Endometrium (tissue), 2 donors: ENCODE data around the gene COBL.

Experiments used
- FAIRE-seq: peaks from 2 replicates; lab custom pipeline; 2012; peaks lifted over from hg19 to GRCh38; lab: Jason Lieb, UNC
- donor health status: control.
- donor health status: control.

The COBL gene

DNA sequence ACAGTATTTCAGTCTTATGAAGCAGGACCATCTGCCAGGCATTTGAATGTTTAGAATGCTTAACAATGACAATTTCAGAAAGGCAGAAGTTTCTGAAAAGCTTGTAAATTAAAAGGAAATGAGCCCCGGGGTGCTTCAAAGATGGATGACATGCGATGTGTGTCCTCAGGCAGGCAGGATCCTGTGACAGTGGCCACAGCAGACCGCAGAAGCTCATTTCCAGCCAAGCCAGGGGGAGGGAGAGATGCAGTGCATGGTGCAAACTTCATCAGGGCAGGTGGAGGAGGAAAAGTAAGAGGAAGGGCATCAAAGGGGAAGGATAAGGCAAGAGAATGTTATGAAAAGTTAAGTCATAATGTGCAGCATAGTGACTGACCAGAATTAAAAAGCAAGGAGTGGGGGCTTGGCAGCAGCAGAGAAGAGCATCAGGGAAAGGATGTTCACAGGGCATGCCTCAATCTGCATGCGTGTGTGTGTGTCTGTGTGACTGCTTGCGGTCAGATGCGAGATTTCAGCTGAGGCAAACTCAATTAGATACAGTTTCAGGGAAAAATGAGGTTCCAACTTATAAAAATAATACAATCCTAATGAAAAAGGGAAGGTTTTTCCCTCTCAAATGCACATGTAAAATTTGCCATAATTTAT, 173.7 kb downstream of the COBL start:
- no peak for FAIRE-seq

DNA sequence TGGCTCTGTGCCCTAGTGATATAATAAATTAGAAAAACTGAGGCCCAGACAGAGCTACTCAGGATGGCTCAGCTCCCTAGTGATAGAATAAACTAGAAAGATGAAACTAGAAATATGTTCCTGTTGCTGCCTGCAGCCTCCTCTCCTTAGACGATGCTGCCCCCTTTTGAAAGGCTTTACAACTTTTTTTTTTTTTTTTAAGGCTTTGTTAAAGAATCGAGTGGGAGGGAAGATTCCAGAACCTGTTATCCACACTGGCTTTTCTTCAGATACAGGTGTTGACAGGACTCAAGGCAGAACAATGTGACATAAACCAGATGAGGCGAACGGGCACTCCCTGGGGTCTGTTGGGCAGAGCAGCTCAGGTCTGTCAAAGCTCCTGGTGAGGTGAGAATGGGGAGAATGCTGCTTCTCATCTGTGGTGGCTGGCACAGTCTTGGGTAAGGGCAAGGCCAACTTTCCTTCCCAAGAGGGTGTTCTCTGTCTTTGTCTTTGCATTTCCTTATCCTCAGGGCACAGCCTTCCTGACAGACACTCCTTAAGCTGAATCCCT, 175.1 kb downstream of the COBL start:
- no peak for FAIRE-seq

DNA sequence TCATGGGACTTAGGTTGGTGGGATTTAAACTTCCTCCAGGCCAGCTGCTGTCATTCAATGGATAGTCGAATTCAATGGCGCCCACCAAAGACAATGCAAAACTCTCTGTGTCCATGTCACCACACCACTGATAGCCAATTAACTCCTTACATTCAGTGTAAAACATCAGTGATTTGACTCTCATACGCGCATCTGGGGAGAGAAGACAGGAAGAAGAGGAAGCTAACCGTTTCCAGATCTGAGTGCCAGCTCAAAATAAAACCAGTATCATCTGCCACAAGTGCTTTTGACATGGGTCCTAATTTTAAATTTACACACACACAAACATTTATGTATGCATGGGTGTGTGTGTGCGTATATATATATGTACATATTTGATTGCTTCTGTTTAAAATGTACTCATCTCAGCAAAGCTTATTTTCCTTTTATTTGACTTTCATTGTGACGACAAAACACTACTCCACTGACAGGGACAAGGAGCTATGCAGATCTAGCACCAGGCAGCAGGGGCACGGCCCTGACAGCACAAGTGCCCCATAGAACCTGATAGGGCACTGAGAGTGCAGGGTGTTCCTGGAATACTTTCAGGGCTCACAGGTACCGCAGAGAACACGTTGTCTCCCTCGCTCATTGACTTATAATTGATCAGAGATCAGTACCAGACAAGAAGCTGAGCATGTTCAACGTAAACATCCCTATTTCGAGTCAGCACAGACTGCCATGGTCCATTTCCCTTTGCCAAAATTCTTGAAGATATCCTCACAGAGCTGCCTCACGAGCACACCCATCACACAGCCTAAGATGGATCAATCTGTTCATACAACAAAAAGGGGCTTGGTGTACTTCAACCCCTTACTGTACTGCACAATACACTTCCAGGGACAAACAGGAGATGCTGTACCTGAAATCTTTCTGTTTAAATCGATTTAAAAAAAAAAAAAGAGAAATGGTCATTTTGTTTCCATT, 176.1 kb downstream of the COBL start:
- FAIRE-seq = no peak

DNA sequence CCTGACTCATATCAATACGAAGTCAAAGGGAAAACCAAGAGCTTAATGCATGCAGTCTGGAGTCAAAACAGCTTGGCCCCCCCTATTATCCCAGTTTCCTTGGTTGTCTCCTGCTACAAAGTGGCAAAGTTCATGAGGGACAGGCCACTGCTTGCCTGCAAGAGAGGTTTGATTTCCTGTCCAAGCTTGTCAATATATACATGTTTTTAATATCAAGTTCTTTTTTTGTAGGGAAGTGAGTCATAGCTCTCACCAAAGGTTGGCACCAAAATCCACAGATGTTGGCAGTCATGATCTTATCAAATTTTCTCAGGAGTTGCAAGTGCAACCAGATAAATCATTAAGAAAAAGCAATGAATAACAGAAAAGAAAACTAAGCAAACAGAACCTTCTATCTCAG, 176.8 kb downstream of the COBL start:
- no peak for FAIRE-seq

DNA sequence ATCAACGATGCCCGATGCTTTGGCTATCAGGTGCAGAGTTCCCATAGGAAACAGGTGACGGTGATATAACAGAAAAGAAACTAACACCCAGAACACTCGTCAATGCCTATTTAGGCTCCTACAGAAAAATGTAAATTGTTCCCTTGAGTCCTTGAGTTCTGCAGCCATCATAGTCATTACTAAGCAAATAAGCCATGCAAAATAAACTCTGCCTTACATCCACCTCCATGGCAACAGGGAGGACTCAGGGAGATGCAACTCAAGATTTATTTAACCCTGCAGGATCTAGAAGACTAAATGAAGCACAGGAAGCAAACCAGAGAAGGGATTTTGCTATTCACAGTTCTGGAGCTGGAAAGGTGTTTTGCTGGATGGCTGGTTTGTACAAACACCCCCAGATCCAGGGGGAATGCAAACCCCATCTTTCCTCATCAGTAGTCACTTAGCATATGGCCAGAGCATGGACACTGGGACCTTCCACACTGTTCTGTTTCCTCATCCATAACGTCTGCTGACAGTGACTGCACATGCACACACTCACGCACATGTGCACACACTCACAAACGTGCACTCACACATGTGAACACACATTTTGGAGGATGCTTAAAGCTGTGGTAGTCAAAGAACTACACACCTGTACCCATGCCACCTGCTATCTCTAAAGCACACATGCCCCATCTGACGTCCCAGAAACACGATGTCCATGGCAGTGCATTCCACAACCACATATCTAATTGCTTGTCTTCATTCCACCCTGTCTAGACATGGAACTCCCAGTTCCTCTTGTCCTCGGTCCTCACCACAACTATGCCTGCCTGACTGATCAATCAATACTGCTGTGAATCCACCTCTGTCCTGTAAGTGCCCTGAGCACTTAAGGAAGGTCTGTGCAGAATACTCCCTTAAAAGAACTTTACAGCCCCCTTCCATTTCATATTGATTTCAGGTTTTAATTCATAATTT, 178.2 kb downstream of the COBL start:
- FAIRE-seq = no peak

DNA sequence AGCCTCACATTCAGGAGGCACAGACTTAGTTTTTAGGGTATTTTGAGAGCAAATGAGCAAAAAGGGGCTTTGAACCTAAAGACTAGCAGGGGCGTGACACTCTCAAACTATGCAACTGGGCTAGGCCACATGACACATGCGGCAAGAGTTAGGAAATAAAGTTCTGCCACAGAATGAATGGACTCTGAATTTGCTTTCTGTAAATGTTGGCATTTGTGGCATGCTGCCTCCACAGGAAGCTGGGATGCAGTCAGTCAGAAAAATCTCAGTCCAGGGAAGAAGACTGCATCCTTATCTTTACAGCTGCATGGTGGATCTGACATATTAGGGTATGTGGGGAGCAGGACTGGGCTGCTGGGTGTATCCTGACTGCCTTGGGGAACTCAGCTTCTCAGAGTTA, 181.0 kb downstream of the COBL start:
- no peak for FAIRE-seq

DNA sequence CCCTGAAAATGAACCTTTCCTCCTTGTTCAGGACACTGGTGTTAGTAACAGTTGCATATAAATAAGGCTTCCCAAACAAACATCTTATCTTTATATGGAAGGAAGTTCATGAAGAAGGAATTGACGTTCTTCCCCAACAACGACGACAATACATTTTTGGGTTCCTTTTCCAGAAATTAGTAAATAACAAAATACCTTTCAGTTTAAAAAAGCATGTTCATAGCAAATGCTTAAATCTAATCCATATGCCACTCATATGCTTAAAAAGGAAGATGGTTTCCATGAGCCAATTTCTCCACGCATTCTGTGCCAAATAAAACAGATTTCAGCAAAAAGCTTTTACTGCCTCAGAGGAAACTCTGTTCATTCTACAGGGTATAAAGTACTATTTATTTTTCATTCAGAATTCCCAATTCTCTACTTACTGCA, 182.6 kb downstream of the COBL start:
- no peak for FAIRE-seq

DNA sequence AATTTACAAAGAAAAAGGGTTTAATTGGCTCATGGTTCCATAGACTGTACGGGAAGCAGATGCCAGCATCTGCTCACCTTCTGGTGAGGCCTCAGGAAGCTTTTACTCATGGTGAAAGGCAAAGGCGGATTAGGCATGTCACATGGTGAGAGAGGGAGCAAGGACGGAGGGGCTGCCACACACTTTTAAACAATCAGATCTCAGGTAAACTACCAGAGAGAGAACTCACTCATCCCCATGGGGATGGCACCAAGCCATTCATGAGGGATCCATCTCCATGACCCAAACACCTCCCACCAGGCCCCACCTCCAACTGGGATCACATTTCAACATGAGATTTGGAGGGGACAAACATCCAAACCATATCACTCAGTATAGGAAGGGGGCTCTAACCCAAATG, 183.9 kb downstream of the COBL start:
- no peak for FAIRE-seq

DNA sequence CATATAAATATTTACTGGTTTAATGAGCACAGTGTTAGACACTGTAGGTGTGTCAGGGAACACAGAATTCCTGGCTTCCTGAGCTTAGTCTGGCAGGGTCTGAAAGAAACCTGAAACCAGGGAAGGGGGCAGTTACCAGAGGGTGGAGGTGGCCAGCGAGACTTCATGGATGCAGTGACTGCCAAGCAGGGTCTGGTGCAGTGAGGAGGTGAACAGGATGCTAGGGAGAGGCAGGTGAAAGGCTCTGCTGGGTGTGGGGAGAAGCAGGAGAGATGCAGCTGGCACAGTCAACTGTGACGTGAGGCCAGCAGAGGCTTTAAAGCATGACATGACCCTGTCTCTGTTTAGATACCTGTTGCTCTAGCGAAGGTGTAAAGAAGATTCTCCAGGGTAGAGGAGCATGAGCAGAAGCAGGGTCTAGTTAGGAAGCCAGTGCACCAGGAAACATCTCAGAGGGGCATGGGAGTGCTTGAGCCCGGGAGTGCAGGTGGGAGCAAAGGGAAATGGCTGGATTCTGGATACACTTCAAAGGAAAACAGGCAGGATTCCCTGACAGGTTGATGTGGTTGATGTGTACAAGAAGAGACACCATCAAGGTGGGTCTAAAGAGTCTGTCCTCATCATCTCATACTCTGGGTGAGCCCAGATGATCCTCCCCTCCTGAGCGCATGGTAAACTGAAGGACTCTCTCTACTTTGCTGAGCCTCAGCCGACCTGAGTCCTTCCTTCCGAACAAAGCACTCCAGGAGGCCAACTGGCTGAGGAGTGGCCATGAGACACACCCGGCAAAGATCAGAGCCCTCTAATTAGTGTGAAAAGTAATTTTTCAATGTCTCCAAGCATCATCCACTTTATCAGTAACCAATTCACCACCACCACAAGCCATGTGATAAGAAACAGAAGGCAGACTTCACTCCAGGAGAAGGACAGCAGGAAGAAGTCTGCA, 186.8 kb downstream of the COBL start:
- no peak for FAIRE-seq

DNA sequence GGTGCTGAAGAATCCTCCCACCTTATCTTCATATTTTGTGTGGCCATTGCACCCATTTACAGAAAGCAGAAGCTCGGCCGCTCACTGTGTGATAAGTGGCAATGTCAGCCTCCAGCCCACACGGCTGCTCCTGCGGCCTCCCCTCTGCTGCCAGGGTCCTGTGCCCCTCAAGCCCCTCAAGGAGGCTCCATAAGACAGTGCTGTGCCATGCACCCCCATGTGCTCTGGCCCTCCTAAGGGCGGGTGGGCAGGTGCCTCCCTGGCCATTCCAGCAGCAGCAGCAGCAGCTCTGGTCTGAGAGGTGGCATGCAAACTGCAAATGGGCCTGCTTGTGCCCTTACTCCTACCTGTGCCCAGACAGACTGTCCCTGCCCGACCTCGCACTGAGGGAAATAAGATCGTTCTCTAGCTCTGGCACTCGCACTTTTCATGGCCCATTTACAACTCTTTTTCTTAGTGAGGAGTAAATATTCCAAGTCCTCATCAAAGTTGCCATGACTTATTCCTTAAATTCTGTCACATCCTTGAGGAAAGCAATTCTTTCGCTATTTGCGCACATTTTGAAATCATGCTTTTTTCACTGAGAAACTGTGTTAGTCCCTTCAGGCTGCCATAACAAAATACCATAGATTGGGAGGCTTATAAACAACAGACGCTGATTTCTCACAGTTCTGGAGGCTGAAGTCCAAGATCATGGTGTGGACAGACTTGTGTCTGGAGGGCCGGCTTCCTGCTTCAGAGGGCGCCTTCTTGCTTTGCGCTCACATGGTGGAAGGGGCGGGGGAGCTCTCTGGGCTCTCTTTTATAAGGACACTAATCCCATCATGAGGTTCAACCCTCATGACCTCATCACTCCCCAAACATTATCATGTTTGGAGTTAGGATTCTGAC, 187.8 kb downstream of the COBL start:
- no peak for FAIRE-seq

DNA sequence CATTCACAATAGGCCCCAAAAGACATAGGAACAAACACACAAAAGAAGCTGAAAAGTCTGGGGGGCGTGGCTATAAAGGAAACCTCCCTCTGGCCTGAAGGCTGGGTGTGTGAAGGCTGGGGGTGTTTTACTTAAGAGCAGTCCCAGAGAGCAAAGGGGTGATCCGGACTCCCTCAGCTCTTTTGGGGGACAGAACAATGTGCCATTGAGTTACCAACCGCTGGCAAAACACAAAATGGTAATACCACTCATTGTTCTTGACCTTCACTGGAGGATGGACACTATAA, 189.0 kb downstream of the COBL start:
- no peak for FAIRE-seq

DNA sequence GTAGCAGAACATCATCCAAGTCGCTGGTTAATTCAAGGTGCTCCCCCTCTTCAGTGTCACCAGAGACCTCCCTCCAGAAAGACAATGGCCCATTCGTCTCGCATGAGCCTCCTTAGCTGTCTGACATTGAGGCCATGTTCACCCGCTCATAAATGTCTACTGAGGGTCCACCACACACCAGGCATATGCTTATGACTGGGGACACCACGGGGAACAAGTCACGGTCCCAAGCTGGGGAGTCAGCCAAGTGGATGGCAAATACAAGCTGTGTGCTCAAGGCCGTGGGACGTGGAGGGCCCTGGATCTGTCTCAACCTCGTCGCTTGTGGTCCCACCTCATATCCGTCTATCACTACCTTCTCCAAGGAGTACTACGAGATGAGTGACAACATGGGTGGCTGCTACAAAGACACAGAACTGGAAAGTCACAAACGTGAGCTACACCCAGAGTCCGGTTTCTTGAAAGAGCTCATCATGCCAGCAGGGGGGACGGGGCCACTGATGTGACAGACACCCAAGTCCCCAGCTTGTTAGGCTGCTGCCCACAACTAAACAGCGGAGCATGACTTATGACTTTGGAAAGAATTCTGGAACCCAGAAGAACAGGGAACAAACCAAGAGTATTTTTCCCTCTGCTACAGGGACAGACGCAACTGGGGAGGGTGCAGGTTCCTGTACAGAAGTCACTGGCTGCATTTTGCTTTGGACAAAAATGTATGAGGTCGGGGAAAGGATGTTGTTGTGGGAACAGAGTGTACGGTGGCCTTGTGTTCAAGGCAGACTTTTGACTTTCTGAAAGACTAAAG, 189.6 kb downstream of the COBL start:
- no peak for FAIRE-seq

DNA sequence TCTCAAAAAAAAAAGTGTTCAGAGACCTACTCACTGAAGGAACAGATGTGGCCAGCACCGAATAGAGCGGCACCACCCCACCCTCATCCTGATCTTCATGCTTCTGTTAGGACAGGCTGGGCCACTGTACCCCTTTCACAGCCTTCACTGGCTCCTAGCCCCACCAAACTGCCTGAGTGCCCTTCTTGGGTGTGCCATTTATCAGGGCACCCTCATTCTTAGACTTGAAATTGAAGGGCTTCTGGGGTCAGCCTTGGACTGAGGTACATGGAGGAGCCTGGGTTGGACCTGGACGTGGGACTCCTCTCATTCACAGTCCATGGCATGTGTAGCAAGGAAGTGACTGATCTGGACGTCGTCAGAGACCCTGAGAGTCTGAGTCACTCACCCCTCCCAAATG, 190.3 kb downstream of the COBL start:
- FAIRE-seq = no peak

DNA sequence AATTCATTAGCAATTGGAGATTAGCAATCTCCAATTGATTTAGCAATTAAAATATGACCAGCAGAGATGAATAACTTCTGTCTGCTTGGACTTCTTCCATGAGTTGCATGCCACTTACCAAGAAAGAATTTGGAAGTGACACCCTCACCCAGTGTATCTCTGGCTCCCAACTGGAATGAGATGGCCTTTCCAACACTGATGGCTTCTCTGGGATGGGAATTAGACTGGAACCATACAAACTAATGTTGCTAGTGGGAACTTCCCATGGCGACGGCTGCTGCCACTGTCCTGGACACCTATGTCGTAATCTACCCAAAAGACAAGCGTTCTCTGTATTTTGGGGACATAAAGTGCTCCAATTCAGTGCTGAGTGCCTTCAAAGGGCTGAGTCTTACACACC, 192.3 kb downstream of the COBL start:
- no peak for FAIRE-seq

DNA sequence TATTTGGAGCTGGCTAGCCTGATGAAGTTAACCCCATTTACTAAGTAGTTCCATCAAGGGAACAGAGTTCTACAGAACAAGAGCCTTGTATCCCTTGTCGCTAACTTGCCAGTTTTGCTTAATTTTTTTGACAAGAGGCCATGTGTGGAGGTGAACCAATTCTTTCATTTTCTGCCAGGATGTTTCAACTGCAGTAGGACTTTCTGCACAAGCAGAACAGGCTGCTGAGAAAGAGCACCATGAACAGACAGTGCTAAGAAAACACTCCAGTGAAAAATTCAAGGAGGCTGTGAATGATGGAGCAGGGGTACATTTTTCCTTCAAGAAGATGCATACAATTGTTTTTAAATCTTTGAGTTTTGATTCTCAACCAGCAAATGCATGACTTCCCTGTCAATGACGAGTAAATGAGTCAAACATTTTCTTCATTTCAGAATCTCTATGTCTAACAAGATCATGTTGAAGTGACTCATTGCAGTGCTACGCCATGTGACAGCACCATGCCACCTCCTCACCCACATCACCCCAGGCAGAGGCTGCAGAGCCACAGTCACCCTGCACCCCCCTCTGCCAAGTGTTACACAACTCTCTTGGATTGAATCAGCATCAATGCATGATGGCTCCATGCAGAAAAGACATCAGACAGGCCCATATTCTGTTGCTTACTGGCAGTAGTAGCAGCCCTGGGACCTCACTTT, 193.1 kb downstream of the COBL start:
- FAIRE-seq = no peak

DNA sequence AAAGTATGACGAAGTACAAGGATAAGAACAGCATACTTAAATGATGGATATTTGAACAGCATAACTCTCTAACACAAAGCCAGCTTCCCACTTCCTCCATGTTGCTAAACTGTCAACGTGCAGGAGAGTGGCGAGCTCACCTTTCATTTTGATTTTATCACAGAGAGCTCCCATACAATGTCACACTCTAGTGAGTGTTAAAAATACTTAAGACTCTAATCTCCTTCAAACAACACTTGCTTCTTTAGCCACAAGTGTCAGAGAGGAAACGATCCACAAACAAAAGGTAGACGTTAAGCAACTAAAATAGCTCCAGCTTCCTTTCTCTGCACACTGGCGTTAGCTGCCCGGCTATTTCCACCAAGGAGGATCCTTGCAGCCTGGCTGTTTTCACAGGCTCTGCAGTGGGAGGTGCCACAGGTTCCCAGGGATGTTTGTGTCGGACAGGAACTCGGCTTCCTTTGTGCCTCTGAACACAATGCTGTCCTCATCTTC, 194.6 kb downstream of the COBL start:
- FAIRE-seq = no peak

DNA sequence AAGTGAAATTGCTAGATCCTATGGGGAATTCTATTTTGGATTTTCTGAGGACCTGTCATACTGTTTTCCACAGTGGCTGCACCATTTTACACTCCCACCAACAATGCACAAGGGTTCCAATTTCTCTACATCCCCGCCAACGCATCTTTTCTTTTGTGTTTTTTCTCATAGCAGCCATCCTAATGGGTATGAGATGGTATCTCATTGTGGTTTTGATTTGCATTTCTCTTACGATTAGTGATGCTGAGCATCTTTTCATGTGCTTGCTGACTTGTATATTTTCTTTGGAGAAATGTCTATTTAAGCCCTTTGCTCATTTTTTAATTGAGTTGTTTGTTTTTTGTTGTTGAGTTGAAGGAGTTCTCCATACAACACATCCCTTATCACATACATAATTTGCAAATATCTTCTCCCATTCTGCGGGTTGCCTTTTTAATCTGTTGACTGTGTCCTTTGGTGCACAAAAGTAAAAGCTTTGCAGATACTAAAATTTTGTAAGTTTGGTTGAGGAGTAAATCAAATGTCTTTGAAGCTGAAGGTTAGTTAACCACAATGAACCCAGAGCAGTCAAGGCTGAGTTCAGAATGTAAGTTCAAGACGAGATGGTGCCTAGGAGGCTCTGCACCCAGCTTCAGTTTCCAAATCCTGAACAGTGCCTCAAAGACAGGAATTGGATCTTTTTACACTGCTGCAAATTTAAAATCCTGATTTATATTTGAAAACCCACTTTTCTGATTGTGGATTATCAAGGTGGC, 195.4 kb downstream of the COBL start:
- no peak for FAIRE-seq

DNA sequence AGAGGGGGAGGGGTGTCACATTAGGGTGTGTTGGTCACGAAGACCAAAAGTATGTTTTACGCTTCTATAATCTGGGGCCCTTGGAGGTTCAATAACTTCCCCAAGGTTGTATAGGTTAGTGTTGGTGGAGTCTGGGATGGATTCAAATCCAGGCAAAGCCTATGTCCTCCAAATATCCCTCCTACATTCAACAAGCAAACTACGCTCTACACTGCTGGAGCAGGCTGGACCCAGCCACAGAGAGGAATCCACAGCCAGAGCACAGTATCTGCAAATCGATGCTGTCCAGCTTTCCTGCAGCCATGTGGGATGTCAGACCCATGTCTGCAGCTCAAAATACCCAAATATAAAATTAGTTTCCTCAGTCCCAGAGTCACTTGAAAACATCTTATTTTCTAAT, 198.0 kb downstream of the COBL start:
- no peak for FAIRE-seq
